Hypothalamus (tissue), 51 donors: Measurements from ENCODE around the gene DDX51.

Experiments used
- DNase-seq, 51 donors: peaks; one replicate each; lab custom pipeline; 2025; lab: John Stamatoyannopoulos, UW

The DDX51 gene, protein sequence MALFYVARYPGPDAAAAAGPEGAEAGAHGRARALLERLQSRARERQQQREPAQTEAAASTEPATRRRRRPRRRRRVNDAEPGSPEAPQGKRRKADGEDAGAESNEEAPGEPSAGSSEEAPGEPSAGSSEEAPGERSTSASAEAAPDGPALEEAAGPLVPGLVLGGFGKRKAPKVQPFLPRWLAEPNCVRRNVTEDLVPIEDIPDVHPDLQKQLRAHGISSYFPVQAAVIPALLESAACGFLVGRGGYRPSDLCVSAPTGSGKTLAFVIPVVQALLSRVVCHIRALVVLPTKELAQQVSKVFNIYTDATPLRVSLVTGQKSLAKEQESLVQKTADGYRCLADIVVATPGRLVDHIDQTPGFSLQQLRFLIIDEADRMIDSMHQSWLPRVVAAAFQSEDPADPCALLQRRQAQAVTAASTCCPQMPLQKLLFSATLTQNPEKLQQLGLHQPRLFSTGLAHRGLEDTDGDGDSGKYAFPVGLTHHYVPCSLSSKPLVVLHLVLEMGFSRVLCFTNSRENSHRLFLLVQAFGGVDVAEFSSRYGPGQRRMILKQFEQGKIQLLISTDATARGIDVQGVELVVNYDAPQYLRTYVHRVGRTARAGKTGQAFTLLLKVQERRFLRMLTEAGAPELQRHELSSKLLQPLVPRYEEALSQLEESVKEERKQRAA

DNA sequence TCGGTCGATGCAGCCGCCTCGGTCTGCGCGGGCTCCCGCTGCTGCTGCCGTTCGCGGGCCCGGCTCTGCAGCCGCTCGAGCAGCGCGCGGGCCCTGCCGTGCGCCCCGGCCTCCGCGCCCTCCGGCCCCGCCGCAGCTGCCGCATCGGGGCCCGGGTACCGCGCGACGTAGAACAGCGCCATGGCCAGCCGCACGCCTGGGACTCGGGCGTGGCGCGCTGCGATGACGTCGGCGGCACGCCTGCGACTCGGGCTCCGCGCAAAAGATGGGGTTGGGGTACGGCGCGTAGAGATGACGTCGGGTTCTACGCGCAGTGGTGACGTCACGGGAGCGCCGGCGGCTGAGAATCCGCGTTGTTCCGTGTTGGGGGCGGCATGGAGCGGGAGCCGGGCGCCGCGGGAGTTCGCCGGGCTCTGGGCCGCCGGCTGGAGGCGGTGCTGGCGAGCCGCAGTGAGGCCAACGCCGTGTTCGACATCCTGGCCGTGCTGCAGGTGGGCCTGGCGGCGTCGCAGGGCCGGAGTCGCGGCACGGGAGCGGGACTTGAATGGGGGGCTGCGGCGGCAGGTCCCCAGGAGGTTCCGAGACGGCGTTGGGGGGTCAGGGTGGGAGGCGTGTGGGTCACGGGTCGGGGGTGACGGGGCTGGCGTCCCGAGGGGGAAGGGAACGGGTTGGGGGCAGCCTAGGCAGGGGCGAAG, at the start of gene DDX51, which contains the start of gene NOC4L:
TSS of gene DDX51 (minus strand) at position 205 of the 695 bp plus-strand sequence. CDS start at position 182, 23 bp downstream.
TSS of gene NOC4L (plus strand) at position 343 of the 695 bp plus-strand sequence. CDS start at position 375, 32 bp downstream.
- DNase-seq: peak; percentile 40 to 96 (median 86)

GRCh38 chr12:132191715-132192553, 47.8 kb upstream of the DDX51 start:
- no peak for DNase-seq

DNA sequence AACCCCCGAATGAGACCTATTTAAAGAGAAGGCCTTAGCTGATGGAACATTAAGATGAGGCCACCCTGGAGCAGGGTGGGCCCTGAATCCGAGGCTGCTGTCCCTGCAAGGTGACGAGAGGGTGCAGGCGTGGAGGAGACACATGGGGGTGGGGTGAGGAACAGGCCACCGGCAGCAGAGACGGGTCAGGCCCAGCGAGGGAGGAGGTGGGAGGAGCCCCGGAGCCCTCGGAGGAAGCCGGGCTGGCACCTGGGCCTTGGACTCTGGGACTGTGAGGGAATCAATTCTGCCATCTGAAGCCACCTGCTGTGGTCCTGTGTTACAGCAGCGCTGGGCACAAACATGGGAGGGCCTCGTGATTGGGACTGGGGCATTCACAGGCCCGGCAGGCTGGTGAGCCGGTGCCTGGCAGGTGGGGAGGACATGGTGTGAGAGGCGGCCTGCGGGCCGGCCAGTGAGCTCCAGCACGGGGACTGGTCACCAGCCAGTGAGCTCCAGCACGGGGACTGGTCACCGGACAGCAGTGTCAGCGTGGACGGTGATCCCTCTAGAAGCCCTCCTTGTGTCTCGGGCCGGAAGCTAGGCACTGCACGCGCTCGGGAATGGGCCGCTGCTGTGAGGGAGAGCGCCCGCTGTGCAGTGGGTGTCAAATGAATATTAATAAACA, 46.8 kb upstream of the DDX51 start:
- no peak for DNase-seq

GRCh38 chr12:132190012-132190755, 46.1 kb upstream of the DDX51 start:
- DNase-seq: no peak

DNA sequence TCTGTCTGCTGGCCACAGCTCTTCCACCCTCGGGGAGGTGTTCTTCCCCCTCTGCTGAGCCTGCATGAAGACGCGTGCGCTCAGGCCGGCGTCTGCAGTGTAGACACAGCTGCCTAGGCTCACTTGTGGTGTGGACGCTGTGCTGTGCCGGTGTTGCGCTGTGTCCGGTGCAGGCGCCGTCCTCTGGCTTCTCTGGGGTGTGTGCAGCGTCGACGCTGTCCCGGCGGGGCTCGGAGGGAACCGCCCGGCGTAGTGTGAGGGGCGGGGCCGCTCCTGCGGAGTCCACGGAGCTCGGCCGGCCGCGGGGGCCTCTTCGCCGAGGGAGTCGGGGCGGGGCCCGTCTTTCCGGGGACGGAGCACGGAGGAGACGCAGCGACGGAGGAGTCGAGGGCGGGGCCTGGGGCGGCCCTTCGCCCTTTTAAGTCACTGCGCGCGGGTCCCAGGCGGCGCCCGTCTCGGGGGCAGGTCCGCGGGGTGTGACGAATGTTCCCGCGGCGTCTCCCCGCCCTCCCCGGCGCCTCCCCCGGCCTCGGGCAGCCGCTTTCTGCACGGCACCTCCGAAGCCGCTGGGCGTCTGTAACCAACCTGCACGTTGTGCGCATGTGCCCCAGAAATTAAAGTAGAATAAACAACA, 45.4 kb upstream of the DDX51 start:
- peak in 39 of 51 donors; percentile 3 to 80 (median 54) for DNase-seq

DNA sequence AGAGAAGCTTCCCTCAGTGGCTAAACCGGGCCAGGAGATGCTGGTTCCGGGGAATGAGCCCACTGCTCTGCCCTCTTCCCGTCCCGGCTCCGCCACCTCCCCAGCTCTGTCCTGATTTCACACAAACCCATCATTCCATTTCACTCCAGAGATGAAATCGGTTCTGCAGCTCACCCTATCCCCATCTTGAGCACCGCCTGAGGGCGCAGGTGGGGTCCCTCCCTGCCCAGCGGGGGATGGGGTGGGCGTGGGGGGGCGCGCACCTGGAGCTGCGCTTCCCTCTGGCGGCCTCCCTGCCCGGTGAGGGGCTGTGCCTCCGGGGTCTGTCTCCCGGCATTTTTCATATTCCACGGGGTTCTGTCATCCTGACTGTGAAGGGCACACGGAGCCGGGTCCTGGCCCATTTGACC, 44.8 kb upstream of the DDX51 start:
- DNase-seq: no peak

DNA sequence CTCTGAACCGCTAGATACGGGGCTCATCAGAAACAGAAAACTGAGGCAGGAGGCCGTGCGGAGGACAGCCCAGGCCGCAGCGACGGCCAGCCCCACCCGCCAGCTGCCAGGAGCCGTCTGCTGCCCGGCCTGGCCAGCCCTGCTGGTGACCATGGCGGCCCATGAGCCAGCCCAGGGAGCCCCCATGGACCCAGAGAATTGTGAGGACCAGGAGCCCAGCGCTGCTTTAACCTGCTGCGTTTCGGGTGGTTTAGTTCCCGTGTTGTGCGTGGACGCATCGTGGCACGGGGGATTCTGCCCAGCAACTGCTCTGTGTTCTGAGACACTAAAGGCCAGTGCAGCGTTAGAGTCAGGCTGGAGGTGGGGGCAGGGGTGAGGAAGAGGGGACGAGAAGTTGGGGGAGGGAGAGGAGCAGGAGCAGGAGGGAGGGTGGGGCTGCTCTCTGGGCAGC, 44.4 kb upstream of the DDX51 start:
- no peak for DNase-seq

GRCh38 chr12:132187646-132188450, 43.7 kb upstream of the DDX51 start:
- no peak for DNase-seq

DNA sequence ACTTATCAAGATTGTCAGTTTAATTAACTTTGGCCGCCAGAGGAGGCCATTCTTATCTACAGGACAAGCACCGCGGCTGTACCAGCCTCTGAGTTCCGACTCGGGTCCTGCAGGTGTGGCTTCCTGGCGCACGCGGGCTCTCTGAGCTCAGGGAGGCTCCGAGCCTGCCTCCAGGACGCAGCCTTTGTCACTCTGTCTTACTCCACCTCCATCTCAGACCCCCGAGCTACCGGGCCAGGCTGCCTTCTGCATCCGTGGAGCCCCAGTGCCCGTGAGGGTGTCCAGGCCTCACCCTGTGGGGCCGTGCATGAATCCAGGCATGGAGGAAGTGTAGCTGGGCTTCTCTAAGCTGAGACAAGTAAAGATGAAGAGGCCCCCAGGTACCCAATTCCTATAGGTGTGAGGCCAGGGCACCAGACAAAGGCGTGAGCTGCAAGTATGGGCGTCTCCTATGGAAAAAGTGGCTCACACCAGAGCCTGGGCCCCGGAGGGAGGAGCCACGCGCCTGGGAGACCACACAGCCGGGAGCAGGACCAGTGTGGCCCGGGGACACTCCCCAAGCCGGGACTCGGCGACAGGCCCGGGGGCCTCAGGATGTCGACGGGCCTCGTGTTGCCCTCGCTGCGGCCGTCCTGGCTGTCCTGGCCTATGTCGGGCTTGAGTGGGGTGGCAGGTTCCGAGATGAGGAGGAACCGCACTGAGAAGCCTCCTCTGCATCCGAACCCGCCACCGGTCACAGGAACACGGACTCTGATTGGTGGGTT, 42.9 kb upstream of the DDX51 start:
- DNase-seq: no peak

DNA sequence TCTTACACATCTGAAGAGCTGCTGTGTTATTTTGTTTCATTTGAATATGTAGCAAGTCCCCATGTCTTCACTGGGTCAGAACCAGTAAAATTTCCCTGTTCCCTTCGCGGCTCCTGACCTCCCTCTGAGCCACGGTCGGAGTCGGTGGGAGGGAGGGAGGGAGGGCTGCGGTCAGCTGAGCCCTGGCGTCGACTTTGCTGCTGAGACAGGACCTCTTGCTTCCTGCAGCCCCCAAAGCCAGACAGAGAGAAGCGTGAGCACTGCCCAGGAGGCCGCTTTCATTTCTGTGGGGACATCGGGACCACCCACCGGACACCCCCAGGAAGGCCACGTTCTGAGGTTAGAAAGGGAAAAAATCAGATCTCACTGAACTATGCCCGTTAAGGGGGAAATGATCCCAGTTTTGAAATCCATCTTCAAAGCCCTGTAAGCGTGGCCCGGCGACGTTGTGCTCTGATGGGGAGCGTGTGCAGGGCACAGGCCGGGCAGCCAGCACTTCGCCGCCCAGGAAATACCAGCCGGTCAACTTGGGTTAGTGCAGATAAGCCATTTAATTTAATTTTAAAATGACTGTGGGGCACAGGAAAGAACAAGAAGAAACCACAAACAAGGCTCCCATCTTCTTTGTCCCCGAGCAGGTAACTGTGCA, 42.2 kb upstream of the DDX51 start:
- DNase-seq: no peak

- no peak for DNase-seq
These were observed 41.6 kb upstream of the DDX51 start for GRCh38 chr12:132185705-132186104.

- DNase-seq: peak in 1 of 51 donors; percentile 61
These were observed 38.7 kb upstream of the DDX51 start for GRCh38 chr12:132182711-132183365.

GRCh38 chr12:132182206-132182710, 38.1 kb upstream of the DDX51 start:
- DNase-seq: no peak

- no peak for DNase-seq
These were observed 37.6 kb upstream of the DDX51 start for GRCh38 chr12:132181570-132182200.
